Cardiac muscle cell (in vitro differentiated cells and primary cell): ENCODE results near the gene BMPR1A. TPM values are rescaled to one million over a fixed set of nuclear protein-coding genes. Genes with fewer than 3 reads are reported as not detected.
A peak's percentile ranks its signal among the peaks of the same experiment; 100 is the strongest.
"Not testable (repeated sequence)": the region's sequence is repeated elsewhere in the genome, so short reads cannot be mapped to it uniquely, and the experiment has no call there.

ENCODE experiments used
- DNase-seq, 2 donors: peaks; one replicate each; pipeline versions ENCODE4 v3.0.0 to v3.0.0-alpha.2; 2010 to 2017; ENCODE audit warnings: low read depth in 1 of 2, low spot score in 1 of 2
- H3K27ac ChIP-seq: fragments of 200-600 bp; sonication (generic); 2 replicates; pipeline ENCODE4 v1.5.1; 2016
- H3K27me3 ChIP-seq: fragments of 200-600 bp; sonication (generic); 2 replicates; pipeline ENCODE4 v1.6.0; 2016; ENCODE audit warnings: control low read depth
- H3K36me3 ChIP-seq: fragments of 200-600 bp; sonication (generic); 2 replicates; pipeline ENCODE4 v1.5.1; 2016; ENCODE audit warnings: control low read depth
- H3K4me1 ChIP-seq: fragments of 200-600 bp; sonication (generic); 2 replicates; pipeline ENCODE4 v1.8.1; 2017; ENCODE audit warnings: low read depth, mild to moderate bottlenecking, mixed run types
- H3K4me3 ChIP-seq: fragments of 200-600 bp; sonication (generic); 2 replicates; pipeline ENCODE4 v1.5.1; 2016; ENCODE audit warnings: mild to moderate bottlenecking
- H3K9me3 ChIP-seq: fragments of 200-600 bp; sonication (generic); 2 replicates; pipeline ENCODE4 v1.5.1; 2017; ENCODE audit warnings: low read depth, mild to moderate bottlenecking, control low read depth
- polyA plus RNA-seq: library from polyadenylated mRNA; unstranded; fragments of >200 nt; fragmentation: Nextera tagmentation; extraction: Ambion mirVana; gene quantifications from 2 replicates; pipeline ENCODE4 v1.2.1, GENCODE V29; 2016
- total RNA-seq: library from RNA; depleted of rRNA; stranded (reverse); fragments of >200 nt; gene quantifications from 2 replicates; pipeline ENCODE4 v1.2.3, GENCODE V29; 2016
- TF ChIP-seq, protein P1 (sequence below): IDR thresholded peaks from 2 replicates; pipeline ENCODE4 v1.5.1; 2012; ENCODE audit warnings: low read depth, mild to moderate bottlenecking, low read length

The BMPR1A gene
- total and polyA plus RNA-seq, 2 experiments from 2014 or later = 35.6 to 39.4 TPM

DNA sequence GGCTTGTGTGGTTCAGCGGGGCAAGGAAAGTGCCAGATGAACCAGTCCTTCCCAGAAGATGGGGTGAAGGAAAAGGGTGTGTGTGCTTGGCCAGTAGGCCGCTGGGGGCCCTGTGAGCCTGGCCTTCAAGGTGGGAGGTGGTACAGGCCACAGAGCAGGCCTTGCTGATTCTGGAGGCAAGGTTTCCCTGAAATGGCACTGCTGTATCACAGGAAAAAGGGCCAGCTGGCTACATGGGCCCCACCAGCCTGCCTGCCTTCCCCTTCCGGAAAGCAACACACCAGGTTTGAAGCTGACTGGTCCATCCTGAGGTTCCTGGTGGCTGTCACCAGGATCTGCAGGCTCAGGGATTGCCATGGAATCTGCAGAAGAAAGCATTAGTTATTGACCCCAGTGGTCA is 188.5 kb downstream of the BMPR1A start:
- no peaks in the 10 kb centered on the region for H3K9me3 ChIP-seq
- H3K4me1 ChIP-seq = no peaks in the 10 kb centered on the region
- no peaks in the 10 kb centered on the region for H3K27me3 ChIP-seq
- DNase-seq = no peak
- H3K27ac ChIP-seq = no peak overlapping the region
- TF ChIP-seq, protein P1, sequence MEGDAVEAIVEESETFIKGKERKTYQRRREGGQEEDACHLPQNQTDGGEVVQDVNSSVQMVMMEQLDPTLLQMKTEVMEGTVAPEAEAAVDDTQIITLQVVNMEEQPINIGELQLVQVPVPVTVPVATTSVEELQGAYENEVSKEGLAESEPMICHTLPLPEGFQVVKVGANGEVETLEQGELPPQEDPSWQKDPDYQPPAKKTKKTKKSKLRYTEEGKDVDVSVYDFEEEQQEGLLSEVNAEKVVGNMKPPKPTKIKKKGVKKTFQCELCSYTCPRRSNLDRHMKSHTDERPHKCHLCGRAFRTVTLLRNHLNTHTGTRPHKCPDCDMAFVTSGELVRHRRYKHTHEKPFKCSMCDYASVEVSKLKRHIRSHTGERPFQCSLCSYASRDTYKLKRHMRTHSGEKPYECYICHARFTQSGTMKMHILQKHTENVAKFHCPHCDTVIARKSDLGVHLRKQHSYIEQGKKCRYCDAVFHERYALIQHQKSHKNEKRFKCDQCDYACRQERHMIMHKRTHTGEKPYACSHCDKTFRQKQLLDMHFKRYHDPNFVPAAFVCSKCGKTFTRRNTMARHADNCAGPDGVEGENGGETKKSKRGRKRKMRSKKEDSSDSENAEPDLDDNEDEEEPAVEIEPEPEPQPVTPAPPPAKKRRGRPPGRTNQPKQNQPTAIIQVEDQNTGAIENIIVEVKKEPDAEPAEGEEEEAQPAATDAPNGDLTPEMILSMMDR = no peak
- no peaks in the 10 kb centered on the region for H3K36me3 ChIP-seq
- H3K4me3 ChIP-seq = no peak overlapping the region

DNA sequence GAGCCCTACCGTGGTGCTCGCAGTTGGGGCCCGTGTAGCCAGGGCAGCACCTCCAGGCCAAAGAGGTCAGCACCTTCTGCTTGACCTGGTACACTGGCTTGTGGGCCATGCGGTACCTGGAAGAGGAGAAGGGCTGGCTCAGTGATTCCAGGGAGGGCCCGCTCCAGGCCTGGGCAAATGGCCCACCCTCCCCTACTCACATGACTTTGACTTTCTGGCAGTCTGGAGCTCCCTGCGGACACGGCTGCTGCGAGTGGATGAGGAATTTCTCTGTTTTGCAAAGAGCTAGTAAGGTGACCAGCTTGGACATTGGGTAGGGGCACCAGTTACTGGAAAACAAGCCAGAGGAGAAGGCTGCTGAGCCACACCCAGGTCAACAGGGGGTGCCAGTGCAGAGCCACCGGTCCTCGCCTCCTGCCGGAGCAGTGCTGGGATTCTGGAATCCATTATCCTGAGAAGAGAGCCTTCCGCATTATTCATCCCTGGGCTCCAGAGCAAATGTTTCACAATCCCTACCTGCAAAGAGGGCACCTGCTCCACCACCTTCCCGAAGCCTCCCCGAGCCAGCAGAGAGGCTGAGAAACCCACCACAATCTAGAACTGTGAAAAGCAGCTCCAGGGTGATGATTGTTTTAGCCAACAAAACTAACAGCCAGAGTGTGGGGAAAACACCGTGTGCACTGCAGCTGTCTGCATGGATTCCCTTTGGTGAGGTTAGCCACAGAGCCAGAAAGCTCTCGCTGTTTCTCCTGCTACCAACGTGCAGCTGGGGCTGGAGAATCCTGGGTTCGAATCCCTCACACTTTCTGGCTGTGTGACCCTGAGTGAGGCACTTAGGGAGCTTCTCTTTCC is 189.2 kb downstream of the BMPR1A start:
- no peaks in the 10 kb centered on the region for H3K9me3 ChIP-seq
- no peaks in the 10 kb centered on the region for H3K36me3 ChIP-seq
- DNase-seq = peak; percentile 33 to 65
- no peaks in the 10 kb centered on the region for H3K4me1 ChIP-seq
- H3K27ac ChIP-seq = no peak overlapping the region
- H3K4me3 ChIP-seq = no peak overlapping the region
- no peaks in the 10 kb centered on the region for H3K27me3 ChIP-seq
- TF ChIP-seq, protein P1 = peak; percentile 37

DNA sequence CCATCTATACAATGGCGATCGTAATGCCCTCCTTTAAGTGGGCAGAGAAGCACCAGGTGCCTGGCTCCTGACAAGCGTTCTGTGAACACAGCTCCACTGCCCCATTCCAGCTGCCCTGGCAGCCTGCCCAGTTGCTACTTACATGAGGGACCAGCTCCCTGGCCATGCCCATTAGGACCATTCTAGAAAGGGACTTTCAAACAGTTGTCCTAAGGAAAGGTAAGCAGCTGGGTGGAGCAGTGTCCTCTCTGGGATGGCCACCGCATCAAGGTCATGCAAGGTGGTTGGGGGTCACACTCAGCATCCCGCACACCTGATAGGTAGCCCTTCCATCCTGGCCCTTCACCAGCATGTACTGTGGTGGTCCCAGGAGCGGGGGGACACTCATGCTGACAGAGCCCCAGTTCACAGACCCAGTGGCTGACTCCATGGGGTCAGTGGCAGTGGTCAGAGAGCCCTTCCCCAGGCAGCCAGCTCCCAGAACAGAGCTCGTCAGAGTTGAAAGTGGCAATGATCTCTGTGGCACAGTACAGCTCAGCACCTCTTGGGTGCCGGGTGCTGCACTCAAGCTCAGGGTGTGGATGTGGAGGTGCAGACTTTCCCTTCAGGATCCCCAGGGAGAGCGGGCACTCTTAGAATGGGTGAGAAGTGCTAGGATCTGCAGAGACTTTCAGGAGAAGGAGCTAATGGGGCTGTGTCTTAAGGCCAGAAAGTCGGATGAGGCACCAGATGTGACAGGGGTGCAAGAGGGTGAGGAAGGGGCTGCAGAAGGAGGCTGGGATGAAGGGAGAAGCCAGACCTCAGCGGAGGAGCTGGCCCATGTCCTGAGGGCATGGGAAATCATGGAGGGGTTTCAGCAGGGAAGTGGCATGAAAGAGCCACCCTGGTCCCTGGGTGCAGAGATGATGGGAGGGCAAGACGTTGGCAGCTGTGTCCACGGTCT is 190.1 kb downstream of the BMPR1A start:
- H3K27me3 ChIP-seq = no peaks in the 10 kb centered on the region
- TF ChIP-seq, protein P1 = no peak
- no peaks in the 10 kb centered on the region for H3K4me1 ChIP-seq
- no peak for DNase-seq
- no peak overlapping the region for H3K27ac ChIP-seq
- no peaks in the 10 kb centered on the region for H3K9me3 ChIP-seq
- no peaks in the 10 kb centered on the region for H3K36me3 ChIP-seq
- no peak overlapping the region for H3K4me3 ChIP-seq

DNA sequence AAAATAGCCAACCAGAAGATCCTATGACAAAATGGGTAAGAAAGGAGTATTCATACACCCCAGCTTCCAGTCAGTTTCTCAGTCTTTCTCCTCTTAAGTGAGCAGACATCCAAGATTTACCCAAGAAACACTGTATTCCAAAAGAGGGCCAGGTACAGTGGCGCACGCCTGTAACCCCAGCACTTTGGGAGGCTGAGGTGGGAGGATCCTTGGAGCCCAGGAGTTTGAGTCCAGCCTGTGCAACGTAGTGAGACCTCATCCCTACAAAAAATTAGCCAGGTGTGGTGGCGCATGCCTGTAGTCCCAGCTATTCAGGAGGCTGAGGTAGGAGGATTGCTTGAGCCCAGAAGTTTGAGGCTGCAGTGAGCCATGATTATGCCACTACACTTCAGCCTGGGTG is 191.4 kb downstream of the BMPR1A start:
- not testable (repeated sequence) for H3K9me3 ChIP-seq, H3K36me3 ChIP-seq, H3K4me3 ChIP-seq, H3K27me3 ChIP-seq, H3K4me1 ChIP-seq, DNase-seq, H3K27ac ChIP-seq

DNA sequence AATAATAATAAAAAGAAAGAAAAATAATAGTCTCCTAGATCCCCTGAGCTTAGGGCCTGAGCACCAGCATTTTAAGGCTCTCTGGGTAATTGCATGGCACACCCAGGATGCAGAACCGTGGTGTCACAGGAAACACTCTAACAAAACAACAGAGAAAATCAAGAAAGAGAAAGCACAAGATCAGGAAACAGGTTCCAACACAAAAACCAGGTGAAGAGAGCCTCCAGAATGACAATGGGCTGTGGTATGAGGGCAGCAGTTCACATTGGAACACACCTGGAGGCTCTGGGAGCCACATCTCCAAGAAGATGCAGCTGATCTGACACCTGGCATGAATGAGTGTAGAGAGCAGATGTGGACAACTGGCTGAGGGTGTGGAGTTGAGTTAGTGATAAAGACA is 193.9 kb downstream of the BMPR1A start:
- no peak for DNase-seq
- Histone ChIP-seq H3K27me3 (no peaks in the 10 kb centered on the region), H3K36me3 (no peaks in the 10 kb centered on the region), H3K27ac (no peak overlapping the region), H3K9me3 (no peaks in the 10 kb centered on the region), H3K4me1 (peaks cover 16% of the 10 kb centered on the region), H3K4me3 (no peak overlapping the region)
- TF ChIP-seq, protein P1 = no peak
